Dermis blood vessel endothelial cell (primary cell): ENCODE measurements around the gene CHIT1. TPM values are rescaled to one million over a fixed set of nuclear protein-coding genes. Genes with fewer than 3 reads are reported as not detected.
"Not testable (repeated sequence)": the region's sequence is repeated elsewhere in the genome, so short reads cannot be mapped to it uniquely, and the experiment has no call there.

Experiments
- DNase-seq: peaks from one replicate; pipeline ENCODE4 v3.0.0; 2010
- total RNA-seq: library from RNA; depleted of rRNA; stranded (reverse); fragments of >200 nt; gene quantifications from 2 replicates; pipeline ENCODE4 v1.2.3, GENCODE V29; 2014

Gene CHIT1
- total RNA-seq, 1 donor from 2014 or later, result under 0.01 TPM

DNA sequence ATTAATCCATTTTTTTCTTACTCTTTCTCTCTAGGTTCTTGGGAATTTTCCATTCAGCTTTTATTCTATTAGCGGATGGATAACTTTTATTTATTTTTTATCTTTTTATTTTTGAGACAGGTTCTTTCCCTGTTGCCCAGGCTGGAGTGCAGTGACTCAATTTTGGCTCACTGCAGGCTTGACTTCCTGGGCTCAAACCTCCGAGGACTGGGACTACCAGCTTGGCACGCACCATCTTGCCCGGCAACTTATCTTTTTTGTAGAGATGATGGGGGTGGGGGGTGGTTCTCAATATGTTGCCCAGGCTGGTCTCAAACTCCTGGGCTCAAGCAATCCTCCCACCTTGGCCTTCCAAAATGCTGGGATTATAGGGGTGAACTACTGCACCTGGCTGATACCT is 36.1 kb upstream of the CHIT1 start:
- no peak for DNase-seq

DNA sequence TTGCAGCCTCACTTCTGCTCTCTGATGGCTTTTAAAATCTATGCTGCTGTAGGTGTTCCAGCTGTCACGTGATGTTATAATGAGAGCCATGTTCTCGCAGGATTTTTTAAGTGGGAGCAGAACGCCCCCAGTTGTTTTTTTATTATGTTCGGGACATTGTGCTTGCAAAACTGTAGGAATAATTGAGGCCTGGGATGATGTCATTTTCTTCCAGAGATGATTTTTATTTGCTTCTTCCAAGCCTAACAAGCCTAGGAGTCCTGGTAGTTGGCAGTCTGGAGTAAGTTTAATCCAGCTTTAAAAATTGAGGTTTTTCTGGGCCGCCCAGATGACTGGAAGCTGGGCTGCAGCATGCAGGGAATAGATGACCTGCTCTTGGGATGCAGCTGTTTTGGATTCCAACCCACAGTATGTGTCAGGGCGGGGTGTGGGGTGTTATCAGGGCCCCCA is 34.6 kb upstream of the CHIT1 start:
- no peak for DNase-seq

DNA sequence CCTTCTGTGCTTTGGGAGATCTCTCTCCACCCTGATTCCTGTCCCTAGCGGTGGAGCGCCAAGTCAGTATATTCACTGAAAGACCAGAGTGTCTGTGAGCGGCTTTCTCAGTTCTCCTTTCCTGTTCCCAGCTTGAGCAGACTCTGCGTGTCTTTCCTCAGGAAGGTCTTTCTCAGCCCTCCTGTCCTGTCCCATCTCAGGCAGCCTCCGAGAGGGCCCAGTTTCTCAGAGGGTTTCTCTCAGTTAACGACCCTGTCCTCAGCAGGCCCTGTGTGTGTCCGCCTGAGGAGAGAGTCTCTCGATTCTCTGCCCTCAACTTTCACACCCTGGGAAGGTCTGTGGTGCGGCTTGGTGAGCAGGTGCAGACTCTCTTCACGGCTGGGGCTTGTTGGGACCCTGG is 34.0 kb upstream of the CHIT1 start:
- DNase-seq, result no peak

DNA sequence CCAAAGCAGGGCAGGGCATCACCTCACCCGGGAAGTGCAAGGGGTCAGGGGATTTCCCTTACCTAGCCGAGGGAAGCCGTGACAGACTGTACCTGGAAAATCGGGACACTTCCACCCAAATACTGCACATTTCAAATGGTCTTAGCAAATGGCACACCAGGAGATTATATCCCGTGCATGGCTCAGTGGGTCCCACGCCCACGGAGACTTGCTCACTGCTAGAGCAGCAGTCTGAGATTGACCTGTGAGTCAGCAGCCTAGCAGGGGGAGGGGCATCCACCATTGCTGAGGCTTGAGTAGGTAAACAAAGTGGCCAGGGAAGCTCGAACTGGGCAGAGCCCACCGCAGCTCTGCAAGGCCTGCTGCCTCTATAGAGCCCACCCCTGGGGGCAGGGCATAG is 27.2 kb upstream of the CHIT1 start:
- not testable (repeated sequence) for DNase-seq

DNA sequence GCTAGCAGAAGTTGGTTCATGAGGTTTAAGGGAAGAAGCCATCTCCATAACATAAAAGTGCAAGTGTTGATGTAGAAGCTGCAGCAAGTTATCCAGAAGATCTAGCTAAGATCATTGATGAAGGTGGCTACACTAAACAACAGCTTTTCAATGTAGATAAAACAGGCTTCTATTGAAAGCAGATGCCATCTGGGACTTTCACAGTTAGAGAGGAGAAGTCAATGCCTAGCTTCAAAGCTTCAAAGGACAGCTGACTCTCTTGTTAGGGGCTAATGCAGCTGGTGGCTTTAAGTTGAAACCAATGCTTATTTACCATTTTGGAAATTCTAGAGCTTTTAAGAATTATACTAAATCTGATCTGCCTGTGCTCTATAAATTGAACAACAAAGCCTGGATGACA is 25.3 kb upstream of the CHIT1 start:
- DNase-seq, result not testable (repeated sequence)

DNA sequence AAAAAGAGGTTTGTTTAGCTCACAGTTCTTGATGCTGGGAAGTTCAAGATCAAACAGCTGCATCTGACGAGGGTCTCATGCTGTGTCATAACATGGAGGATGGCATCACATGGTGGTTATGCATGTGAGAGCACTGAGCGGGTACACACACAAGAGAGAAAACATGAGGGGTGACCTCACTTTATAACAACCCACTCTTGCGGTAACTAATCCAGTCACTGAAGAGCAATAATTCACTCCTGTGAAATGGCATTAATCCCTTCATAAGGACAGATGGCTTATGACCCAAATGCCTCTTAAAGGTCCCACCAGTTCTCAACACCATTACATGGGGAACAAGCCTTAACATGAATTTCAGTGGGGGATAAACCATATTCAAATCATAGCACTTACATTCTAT is 23.2 kb upstream of the CHIT1 start:
- no peak for DNase-seq

DNA sequence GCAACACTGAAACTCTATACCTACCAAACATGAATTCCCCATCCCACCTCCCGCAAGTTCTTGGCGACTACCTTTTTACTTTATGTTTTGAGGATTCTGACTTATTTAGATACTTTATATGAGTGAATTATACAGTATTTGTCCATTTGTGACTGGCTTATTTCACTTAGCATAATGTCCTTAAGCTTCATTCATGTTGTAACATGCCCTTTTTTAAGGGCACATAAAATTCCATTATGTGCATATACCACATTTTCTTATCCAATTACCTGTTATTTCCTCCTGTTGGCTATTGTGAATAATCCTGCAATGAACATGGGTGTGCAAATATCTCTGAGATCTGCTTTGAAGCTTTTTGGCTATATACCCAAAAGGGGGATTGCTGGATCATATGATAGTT is 22.0 kb upstream of the CHIT1 start:
- DNase-seq, result no peak

DNA sequence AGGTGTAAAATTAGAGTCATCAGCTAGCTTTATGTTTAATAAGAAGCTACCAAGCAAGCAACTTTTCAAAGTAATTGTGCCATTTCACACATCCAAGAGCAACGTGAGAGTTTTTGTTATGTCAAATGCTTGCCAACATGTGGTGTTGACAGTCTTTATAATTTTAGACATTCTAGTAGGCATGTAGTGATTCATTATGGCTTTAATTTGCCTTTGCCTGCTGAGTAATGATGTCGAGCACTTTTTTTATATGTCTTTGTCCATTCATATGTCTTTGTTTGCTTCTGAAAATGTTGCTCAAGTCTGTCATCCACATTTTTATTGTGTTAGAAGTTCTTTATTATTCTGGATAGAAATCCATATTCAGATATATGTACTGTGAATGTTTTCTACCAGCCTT is 21.4 kb upstream of the CHIT1 start:
- DNase-seq, result no peak

DNA sequence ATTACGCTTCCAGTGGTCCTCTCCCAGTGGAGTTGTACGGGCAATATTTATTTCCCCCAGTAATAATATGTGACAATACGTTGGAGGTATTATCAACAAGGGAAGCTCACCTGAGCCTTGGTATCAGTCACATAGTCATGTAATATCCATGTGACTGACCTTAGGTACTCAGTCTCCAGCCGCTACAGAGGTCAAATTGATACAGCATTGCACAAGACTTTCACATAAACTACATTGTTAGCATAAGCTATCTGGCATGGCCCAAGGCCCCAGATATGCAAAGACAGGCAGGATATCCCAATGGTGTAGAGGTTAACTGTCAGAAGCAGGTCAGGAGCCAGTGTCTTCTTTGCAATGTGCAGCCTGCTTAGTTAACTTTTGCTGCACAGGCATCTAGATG is 15.3 kb upstream of the CHIT1 start:
- no peak for DNase-seq

DNA sequence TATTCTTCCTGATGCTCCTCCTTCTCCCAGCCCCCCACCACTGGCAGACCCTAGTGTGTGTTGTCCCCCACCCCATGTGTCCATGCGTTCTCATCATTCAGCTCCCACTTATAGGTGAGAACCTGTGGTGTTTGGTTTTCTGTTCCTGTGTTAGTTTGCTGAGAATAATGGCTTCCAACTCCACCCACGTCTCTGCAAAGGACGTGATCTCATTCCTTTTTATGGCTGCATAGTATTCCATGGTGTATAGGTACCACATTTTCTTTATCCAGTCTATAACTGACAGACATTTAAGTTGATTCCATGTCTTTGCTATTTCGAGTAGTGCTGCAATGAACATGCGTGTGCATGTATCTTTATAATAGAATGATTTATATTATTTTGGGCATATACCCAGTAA is 12.2 kb upstream of the CHIT1 start:
- not testable (repeated sequence) for DNase-seq

DNA sequence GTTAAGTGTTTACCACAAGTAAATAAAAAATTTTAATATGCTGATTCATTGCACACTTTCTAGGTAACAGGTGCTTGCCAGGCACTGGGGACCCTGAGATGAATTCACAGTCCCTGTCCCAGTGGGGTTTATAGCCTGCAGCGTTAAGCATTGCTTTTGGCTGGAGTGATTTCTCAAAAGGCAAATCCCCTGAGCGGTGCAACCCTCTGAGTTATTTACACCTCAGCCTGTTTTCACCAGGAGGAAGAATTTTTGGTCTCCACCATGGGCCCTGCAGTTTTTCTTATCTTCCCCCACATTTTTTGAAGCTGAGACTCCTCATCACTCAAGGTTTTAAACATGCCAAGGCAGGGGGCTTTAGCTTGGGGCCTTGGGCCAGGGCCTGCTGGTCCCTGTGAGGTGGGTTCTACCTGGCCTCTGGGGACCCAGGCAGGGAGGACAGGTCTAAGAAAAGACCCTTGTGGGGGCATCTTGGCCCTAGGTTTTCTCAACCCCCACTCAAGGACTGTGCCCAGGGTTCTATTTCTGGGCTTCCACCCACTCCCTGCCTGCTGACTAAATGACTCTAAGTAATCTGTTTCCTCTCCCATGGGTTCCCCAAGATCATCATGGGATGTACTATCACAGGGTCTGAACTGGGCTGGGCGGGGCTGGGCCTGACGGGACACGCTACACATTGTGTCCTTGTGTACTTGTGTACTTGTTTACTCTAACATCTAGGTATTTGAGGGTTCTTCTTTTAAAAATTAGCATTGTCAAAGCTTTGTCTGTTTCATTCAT is 10.2 kb upstream of the CHIT1 start:
- DNase-seq, result no peak

DNA sequence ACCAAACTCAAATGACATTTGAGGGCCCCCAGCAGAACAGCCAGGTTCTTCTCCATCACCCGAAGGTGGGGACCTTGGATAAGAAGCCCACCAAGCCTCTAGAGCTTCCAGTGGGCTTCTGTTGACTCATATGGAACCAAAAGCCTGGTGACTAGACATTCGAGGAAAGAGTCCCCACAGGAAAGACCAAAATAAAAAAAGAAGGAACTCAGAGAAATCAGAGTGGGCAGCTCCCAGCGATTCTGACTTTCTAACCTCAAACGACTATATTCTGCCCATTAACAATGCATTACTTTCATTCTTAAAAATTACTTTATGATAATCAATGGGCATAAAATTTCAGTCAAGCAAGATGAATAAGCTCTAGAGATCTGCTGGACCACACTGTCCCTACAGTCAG is 9.6 kb upstream of the CHIT1 start:
- no peak for DNase-seq

DNA sequence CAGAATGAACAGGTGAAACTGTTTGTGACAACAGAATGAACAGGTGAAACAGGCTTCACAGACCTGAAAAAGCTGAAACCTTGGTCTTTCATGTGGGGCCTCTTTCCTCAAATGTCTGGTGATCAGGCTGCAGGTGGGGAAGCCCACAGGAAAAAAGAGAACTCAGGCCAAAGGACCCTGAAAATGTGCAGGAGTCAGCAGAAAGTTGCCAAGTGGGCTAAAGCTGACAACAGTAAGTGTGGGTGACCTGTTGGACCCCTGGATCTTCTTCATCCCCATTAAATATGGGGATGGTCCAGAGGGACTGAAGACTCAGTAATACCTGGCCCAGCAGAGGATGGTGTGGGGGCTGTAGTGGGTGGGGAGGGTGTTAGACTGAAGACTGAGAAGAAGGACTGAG is 9.1 kb upstream of the CHIT1 start:
- DNase-seq, result no peak

DNA sequence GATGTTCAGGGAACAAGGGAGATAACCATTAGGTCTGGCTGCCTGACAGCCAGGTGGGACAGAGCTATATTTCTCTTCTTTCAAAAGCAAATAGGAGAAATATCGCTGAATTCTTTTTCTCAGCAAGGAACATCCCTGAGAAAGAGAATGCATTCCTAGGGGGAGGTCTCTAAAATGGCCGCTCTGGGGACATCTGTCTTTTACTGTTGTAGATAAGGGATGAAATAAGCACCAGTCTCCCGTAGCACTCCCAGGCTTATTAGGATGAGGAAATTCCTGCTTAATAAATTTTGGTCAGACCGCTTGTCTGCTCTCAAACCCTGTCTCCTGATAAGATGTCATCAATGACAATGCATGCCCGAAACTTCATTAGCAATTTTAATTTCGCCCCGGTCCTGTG is 5.4 kb upstream of the CHIT1 start:
- not testable (repeated sequence) for DNase-seq

DNA sequence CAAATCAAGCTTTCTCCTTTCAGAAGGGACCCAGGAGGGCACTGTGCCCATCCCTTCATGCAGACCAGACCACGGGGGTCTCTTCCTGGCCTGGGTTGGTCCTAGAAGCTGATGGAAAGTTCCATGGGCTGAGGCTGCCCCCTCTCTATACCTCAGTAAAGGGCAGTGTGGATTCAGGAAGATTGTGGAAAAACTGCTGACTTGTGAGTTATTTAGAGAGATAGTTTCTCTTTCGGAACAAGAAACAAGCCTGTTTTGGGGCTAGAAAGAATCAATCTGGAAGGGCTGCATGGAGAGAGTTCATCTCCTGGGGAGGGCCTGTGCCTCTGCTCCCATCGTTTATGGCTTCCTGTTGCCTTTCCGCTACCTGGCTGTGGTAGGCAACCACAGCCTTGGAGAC is 803 bp downstream of the CHIT1 start:
- no peak for DNase-seq

DNA sequence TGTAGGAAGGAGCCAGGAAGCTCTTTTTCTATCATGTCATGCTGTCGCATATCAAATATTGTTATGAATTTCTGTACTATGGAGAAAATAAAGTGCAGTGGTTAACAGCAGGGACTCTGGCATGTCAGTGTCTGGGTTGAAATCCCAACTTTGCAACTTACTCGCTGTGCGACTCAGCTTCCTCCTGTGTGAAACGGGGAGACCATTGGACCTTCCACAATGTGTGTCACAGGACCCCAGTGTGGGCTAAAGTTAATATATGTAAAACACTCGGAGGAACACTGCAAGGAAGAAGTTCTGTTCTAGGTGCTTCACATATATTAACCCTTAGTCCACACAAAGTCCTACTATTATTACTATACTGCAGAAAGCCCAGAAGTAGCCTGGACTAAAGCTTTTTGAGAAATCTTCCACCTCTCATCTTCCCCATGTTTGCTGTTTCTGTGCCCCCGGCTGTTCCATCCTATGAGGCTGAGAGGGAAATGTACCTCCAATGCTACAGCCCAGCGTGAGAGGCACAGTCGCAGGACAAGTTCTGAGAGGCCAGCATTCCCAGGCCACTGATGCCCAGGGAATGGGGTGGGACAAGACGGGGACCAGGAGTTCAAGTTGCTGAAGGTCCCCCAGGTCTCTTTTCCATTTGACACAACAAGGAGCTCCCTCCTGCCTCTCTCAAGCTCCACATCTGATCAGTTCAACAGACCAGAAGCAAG is 1.9 kb downstream of the CHIT1 start:
- DNase-seq, result no peak

DNA sequence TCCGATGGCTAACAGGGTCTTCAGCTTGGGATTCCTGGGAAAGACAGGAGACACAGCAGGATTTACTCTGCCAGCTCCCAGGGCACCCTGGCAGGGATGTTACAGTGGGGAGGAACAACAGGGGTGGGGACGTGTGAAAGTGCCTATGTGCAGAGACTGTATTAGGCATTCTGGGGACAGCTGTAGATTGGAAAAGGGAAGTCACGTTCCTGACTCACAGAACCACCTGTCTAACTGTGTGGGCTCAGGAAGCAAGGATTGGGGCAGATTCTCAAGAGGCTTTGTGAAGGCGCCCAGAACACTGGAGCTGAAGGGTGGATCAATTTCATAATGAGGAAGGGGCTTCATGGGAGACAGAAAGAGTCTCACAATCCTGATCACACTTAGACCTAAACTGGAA is 4.4 kb downstream of the CHIT1 start:
- no peak for DNase-seq

DNA sequence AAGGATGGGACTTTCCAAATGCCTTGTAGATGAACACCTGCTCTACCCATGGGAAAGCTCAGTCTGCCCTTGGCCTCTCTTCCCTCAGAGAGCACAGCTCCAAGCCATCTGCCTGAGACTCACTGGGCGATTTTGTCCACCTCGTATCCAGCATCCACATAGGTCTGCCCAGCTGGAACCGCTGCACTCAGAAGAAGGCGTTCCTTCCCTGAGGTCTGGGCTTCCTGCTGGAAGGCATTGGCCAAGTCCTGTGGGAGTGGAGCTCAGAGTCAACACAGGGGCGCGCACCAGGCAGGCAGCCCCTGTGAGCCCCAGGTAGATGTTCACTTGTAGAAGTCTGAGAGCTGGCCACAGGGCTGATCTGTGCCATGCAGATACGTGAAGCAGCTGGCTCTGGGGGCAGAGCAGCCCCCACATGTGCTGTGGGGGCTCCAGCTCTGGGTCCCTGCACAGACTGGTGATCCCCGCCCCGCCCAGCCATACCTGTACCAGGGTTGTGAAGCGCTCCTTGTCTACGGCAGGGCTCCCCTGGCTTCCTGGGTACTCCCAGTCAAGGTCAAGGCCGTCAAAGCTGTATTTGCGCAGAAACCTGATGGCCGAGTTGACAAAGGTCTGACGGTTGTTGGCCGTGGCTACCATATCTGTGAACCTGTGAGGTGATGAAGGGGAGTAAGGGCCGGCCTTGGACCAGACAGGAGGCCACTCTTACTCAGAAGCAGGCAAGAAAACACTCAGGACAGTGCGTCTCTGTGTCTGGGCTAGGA is 6.3 kb downstream of the CHIT1 start:
- DNase-seq, result no peak

DNA sequence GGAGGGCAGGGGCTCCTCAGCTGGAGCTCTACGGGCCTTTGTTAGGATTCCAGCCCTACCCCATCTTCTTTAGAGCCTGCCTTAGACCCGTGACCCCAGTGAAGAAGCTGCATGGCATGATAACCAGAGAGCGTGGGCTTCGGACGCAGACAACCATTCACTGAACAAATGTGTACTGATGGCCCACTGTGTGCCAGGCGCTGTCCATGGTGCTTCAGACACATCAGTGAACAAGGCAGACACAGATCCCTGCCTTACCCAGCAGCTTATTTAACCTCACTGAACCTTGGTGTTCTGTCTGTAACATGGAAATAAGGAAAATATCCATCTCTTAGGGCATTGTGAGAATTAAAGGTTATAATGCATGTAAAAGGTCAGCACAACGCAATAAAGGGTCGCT is 9.5 kb downstream of the CHIT1 start:
- peak; percentile 8 for DNase-seq

DNA sequence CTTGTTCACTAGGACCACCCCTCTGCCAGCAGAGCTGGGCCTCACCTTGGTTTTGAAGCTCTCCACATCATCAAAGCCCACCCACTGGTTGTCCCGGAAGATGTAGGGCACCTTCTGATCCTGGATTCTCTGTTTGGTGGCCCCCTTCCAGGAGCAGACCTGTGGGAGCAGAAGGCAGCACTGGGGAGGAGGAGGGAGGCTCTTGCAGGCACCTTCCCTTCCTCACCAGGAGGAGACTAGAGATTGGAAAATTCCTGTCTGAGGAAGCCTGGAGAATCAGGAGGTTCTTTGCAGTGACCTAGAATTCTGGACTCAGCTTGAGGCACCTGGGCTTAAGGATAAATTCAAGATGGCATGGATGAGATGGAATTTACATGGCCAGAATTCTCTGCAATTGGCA is 10.3 kb downstream of the CHIT1 start:
- no peak for DNase-seq

DNA sequence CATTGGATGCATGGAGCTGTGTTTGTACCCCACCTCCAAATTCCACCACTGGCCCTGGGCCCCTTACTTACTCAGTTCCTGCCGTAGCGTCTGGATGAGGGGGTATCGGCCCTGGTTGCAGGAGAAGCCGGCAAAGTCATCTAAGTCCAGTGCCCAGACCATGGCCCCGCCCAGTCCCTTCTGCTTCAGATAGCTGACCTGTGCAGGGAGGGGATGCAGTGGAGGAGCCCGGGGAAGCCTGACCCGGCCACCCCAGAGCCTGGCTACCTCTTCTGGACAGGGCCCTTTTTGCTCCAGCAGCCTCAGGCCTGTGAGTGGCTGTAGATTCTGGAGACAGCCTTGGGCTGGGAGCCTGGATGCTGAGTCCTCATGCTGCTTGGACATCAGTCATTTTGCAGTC is 11.8 kb downstream of the CHIT1 start:
- no peak for DNase-seq

DNA sequence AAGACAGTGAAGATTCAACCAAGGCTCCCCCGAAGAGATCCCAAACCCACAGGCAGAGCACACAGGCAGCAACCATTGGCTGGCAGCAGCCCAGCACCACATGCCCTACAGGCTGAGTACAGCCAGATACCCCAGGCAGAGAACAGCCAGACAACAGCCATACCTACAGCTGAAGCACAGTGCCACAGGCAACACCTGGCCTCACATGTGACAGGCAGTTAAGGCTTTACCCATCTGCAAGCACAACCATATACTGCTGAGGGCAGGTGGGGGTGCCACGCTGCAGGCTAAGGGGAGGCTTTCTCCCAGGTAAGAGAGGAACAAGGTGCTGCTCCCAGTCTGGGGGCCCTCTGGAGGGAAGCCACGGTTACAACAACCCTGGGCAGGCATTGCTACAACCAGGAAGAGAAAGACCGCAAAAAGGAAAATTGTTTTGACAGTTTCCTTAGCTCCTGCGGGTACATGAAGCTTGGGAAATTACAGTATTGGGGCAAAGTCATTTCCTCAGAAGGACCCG is 12.3 kb downstream of the CHIT1 start:
- no peak for DNase-seq
